LNCAP (cell line): ENCODE measurements around the gene GRIK2.

Experiments
- TF ChIP-seq, protein P1 (sequence below): fragments of 450-650 bp; IDR thresholded peaks from 2 replicates; pipeline ENCODE4 v1.5.1; 2017; ENCODE audit warnings: mild to moderate bottlenecking

The GRIK2 gene

GRCh38 chr6:101444717-101445116 is 51.2 kb downstream of the GRIK2 start:
- TF ChIP-seq, protein P1, sequence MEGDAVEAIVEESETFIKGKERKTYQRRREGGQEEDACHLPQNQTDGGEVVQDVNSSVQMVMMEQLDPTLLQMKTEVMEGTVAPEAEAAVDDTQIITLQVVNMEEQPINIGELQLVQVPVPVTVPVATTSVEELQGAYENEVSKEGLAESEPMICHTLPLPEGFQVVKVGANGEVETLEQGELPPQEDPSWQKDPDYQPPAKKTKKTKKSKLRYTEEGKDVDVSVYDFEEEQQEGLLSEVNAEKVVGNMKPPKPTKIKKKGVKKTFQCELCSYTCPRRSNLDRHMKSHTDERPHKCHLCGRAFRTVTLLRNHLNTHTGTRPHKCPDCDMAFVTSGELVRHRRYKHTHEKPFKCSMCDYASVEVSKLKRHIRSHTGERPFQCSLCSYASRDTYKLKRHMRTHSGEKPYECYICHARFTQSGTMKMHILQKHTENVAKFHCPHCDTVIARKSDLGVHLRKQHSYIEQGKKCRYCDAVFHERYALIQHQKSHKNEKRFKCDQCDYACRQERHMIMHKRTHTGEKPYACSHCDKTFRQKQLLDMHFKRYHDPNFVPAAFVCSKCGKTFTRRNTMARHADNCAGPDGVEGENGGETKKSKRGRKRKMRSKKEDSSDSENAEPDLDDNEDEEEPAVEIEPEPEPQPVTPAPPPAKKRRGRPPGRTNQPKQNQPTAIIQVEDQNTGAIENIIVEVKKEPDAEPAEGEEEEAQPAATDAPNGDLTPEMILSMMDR = no peak

DNA sequence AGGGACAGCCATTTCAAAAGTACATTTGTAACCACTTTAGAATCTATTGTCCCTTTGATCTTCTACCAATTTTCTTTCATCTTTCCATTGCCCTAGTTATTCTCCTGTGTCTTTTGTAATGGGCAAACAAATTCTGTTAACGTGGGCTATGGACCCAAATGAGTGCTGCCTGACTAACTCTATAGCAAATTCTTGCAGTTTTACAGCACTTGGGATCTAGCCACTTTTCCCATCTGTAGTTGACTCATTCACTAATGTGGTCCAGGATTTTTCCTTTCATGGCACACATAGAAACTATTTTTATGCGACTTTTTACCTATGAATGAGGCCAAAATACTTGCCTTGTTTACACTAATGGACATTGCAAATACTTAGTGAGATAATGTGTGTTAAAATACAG is 52.0 kb downstream of the GRIK2 start:
- TF ChIP-seq, protein P1 = no peak

DNA sequence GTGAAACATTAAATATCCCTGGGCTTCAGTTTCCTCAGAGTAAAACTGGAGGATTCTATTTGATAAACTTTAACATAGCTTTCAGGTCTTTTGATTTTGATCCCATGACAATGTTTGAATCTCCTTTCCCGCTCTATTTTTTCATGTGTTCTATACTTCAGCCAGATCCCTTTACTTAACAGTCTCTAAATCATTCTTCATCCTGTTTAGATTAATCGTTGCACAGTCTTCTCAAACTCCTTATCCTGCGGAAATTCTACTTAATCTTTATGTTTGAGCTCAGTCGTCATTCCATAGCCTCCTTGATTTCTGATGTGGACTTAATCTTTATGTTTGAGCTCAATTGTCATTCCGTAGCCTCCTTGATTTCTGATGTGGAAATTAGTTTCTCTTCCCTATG is 57.4 kb downstream of the GRIK2 start:
- TF ChIP-seq, protein P1 = no peak

DNA sequence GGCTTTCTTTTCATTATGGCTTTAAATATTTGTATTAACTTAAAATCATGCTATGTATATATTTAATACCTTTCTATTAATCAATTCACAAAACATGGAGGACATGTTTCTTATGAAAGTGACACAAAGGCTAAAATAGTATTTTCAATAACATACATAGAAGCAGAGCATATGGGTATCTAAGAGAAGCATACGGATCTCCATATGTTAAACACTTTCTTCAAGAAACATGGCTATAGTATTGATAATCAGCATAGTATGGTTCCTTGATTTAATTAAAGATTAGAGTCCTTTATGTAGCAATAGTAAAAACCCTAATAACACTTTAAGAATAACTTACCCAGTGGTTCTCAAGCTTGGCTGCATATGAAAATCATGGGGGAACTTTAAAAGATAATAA is 58.5 kb downstream of the GRIK2 start:
- TF ChIP-seq, protein P1 = no peak

DNA sequence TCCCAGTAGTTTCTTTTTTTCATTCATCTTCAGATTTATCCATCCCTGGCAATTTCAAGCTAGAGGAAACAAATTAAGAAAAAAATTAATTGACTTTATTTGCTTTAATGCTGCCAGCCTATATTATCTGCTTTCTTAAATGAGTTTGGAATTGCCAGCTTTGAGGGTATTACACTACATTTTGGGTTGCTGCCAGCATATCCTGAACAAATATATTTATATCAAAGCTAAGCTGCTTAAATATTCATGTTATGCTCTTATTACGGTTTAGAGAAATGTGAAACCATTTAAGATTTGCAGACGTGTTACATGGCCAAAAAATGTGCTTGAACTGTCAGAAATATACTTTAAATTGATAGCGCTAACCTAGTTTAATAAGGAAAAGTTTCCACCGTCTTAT is 59.7 kb downstream of the GRIK2 start:
- TF ChIP-seq, protein P1 = no peak

- TF ChIP-seq, protein P1 = no peak
Measured at GRCh38 chr6:101454106-101454676, 60.7 kb downstream of the GRIK2 start.

DNA sequence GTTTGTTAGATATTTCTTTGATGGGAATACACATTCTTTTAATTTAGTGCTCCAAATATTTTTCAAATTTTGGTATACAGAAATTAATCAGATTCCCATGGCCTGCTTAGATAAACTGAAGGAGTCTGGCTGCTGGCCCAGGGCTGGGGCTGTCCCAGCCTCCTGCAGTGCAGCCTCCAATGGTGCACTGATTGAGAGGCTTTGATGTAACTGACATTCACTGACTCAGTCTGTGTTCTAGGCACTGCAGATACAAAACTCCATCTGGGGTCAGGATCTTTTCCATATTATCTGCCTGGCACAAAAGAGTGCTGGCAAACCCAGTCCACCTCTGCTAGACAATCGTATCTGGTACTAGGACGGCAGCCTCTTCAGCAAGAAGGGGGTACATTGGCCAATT is 64.8 kb downstream of the GRIK2 start:
- TF ChIP-seq, protein P1 = no peak

DNA sequence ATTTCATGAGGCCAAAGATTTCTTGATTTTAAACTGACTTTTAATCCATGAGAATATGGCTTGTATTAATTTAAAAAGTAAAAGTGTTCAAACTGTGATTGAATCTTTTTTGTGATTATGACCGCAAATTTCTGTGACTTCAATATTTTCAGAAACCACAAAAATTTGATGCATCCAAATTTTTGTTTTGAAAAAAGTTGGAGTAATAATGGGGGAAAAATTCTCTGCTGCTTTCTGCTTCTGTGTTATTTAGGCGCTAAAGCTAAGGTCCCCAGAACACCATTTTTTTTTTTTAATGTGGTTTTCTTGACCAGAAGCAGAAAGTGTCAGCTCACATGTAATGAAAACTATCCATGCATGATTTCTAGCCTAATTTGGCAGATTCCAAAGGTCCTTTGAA is 65.3 kb downstream of the GRIK2 start:
- TF ChIP-seq, protein P1 = no peak
